D341Med (cell line): Measurements from ENCODE around the gene GJA4.
A peak's percentile ranks its signal among the peaks of the same experiment; 100 is the strongest.
"Not testable (repeated sequence)": the region's sequence is repeated elsewhere in the genome, so short reads cannot be mapped to it uniquely, and the experiment has no call there.

Experiments
- DNase-seq: peaks from one replicate; pipeline ENCODE4 v3.0.0; 2012; ENCODE audit warnings: low spot score

Gene GJA4

GRCh38 chr1:34770891-34771504 is 21.8 kb upstream of the GJA4 start:
- DNase-seq, result no peak

DNA sequence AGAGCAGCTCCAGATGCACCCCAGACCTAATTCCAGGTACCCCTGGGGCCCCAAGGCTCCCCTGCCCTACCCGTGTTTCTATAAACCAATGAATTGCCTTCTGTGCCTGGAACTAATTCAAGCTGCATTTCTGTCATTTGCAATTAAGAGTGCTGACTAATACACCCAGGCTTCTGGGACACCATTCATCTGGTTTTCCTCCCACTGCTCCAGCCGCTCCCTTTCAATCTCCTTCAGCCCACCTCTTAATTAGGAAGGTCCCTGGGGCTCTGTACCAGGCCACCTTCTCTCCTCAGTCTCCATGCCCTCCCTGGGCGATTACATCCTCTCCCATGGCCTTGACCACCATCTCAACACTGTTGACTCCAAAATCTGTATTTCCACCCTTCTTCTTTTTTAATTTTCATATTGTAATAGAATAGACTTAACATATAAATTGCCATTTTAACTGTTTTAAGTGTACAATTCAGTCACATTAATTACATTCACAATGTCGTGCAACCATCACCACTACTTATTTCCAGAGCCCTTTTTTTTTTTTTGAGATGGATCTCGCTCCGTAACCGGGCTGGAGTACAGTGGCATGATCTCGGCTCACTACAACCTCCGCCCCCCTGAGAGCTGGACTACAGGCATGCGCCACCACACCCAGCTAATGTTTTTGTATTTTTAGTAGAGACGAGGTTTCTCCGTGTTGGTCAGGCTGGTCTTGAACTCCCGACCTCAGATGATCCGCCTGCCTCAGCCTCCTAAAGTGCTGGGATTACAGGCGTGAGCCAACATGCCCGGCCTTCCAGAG is 21.0 kb upstream of the GJA4 start:
- no peak for DNase-seq

- DNase-seq, result not testable (repeated sequence)
Observed at GRCh38 chr1:34773114-34773513, 19.7 kb upstream of the GJA4 start.

- DNase-seq, result no peak
Observed at GRCh38 chr1:34774957-34775356, 17.8 kb upstream of the GJA4 start.

DNA sequence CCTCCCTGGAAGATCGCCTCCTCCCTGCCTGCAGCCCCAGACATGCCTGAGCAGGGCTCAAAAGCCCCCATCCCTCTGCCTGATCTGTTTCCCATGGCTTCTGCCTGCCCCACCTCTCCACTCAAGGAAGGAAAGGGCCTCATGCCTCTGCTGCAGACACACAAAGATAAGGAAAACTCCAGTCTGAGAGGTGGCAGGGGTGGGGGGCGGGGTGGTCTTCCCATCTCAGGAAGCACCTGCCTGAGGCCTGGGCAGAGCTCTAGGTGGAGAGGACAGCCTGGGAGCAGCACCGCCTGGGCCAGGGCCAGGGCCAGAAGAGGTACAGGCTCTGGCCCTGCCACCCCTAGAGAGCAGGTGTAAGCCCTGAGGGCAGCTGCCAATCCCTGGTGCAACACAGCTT is 15.9 kb upstream of the GJA4 start:
- no peak for DNase-seq

GRCh38 chr1:34777519-34778321 is 15.1 kb upstream of the GJA4 start:
- no peak for DNase-seq

DNA sequence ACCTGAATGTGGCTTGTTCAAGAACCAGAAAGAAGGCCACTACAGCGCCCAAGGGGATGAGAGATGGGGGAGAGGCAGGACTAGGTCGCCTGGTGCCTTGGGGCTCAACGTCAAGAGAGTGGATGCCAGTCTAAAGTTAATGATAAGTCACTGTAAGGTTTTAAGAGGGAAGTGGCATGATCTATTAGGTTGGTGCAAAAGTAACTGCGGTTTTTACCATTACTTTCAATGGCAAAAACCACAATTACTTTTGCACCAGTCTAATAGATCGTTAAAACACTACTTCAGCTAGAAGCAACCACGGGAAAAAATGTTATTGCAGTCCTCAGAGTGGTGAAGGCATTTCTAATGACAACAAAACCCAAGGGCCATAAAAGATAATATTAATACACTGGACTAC is 14.4 kb upstream of the GJA4 start:
- no peak for DNase-seq

DNA sequence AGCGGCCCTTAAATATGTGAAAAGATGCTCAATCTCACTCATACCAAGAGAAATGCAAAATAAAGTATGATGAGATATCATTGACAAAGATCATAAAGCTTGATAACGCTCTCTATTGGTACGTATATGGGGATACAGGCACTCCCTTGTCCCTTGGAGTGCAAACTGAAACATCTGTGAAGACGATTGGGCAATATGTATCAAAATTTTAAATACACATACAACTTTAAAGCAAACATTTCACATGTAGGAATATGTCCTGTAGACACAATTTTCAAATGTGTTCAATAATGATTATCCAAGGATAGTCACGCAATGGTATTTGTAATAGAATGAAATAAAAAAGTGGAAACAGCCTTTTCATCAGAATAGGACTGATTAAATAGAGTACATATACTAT is 13.8 kb upstream of the GJA4 start:
- DNase-seq, result no peak

- no peak for DNase-seq
Observed at GRCh38 chr1:34779526-34779925, 13.3 kb upstream of the GJA4 start.

- DNase-seq, result no peak
Observed at GRCh38 chr1:34779962-34780361, 12.8 kb upstream of the GJA4 start.

DNA sequence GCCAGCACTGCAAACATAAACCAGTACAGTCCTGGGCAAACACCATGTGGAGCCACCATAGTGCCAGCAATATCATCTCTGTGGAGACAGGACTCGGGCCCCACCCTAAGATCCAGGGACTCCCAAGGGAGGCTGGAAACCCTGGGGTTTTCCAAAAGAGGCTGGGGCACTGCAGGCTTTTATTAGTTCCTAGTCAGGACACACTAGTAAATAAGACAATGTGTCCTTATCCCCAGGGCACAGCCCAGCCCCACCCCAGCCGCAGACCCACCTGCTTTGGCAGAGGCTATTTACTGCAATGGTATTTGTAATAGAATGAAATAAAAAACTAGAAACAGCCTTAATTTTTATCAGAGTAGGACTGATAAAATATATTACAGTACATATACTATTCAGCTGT is 12.3 kb upstream of the GJA4 start:
- no peak for DNase-seq

DNA sequence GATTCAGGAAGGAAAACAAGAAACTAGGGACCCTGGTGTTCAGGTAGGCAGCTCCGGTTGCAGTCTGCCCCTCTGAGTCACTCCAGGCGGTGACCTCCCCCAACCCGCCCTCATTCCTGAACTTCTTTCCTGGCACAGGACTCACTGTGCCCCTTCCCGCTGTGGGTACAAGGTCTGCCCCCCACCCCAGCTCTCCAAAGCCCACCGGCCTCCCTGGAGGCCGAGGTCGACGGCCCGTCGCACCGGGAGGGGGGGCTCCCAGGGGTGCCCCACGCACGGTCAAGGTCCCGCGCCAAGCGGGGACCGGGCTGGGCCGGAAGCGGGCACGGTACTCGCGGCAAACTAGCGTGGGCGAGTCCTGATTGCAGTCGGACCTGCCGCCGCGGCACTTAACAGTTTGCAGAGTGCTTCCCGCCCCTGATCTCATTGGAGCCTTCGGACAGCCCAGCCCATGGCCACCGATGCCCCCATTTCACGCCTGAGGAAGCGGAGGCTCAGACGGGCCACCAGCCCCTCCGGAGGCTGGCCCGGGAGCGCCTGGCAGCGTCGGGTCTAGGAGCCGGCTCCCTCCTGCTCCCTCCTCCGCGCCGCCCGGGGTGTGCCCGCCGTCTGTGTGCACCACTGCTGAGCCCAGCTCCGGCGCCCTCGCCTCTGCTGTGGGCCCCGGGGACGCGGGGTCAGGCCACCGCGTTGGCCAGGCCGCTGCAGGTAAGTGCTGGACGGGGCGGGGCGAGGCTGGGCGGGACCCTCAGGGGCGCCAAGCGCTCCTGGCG is 11.5 kb upstream of the GJA4 start, which contains the start of gene GJB3:
Gene GJB3 (plus strand): TSS at position 144 of the 773 bp plus-strand sequence. CDS start 3,549 bp downstream, outside the sequence.
- DNase-seq, result peak; percentile 71

- no peak for DNase-seq
Observed at GRCh38 chr1:34781844-34782391, 10.9 kb upstream of the GJA4 start.

GRCh38 chr1:34784751-34785221 is 8.0 kb upstream of the GJA4 start:
- DNase-seq, result no peak

DNA sequence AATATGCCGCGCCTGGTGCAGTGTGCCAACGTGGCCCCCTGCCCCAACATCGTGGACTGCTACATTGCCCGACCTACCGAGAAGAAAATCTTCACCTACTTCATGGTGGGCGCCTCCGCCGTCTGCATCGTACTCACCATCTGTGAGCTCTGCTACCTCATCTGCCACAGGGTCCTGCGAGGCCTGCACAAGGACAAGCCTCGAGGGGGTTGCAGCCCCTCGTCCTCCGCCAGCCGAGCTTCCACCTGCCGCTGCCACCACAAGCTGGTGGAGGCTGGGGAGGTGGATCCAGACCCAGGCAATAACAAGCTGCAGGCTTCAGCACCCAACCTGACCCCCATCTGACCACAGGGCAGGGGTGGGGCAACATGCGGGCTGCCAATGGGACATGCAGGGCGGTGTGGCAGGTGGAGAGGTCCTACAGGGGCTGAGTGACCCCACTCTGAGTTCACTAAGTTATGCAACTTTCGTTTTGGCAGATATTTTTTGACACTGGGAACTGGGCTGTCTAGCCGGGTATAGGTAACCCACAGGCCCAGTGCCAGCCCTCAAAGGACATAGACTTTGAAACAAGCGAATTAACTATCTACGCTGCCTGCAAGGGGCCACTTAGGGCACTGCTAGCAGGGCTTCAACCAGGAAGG is 7.4 kb upstream of the GJA4 start:
- no peak for DNase-seq

- DNase-seq, result no peak
Observed at GRCh38 chr1:34785875-34786470, 6.8 kb upstream of the GJA4 start.

- DNase-seq, result peak; percentile 80
Observed at GRCh38 chr1:34786521-34787325, 6.1 kb upstream of the GJA4 start.

GRCh38 chr1:34787461-34788420 is 5.1 kb upstream of the GJA4 start:
- DNase-seq, result no peak

- DNase-seq, result no peak
Observed at GRCh38 chr1:34790985-34791384, 1.8 kb upstream of the GJA4 start.
